WTC11 (cell line): Measurements from ENCODE around the gene TMEM120B.

Source experiments
- CTCF ChIP-seq: fragments of 200-600 bp; IDR thresholded peaks from 2 replicates; pipeline ENCODE4 v1.8.0; 2022; ENCODE audit warnings: antibody characterized with exemption
- E2F4 ChIP-seq: sonication (generic); formaldehyde crosslinking; IDR thresholded peaks from 2 replicates; pipeline ENCODE4 v1.8.1; 2022; ENCODE audit warnings: low read depth, mild to moderate bottlenecking, moderate library complexity, missing genetic modification reagents, borderline replicate concordance
- IRF1 ChIP-seq: sonication (generic); formaldehyde crosslinking; IDR thresholded peaks from 2 replicates; pipeline ENCODE4 v1.8.0; 2023; ENCODE audit warnings: missing genetic modification reagents
- NFYB ChIP-seq: sonication (generic); formaldehyde crosslinking; conservative IDR thresholded peaks from 2 replicates; pipeline ENCODE4 v1.8.0; 2022; ENCODE audit warnings: low read depth, missing genetic modification reagents
- ZNF121 ChIP-seq: sonication (generic); formaldehyde crosslinking; IDR thresholded peaks from 2 replicates; pipeline ENCODE4 v1.8.0; 2023; ENCODE audit warnings: missing genetic modification reagents
- ZNF425 ChIP-seq: fragments of 250-450 bp; sonication (Bioruptor Pico); conservative IDR thresholded peaks from 2 replicates; pipeline ENCODE4 v1.9.0; 2021; ENCODE audit warnings: mild to moderate bottlenecking
- ZNF671 ChIP-seq: fragments of 250-450 bp; sonication (Bioruptor Pico); IDR thresholded peaks from 2 replicates; pipeline ENCODE4 v1.8.0; 2021; ENCODE audit warnings: mild to moderate bottlenecking

GRCh38 chr12:121711361-121712189, 977 bp upstream of the TMEM120B start:
- no peak for TF ChIP-seq IRF1
- TF ChIP-seq ZNF121, result no peak
- TF ChIP-seq CTCF, result no peak
- TF ChIP-seq ZNF425 (CRISPR knock-in tag), result no peak
- TF ChIP-seq ZNF671 (CRISPR knock-in tag), result no peak
- no peak for TF ChIP-seq E2F4 (CRISPR knock-in tag)
- no peak for TF ChIP-seq NFYB (CRISPR knock-in tag)
